ENCODE measurements around the gene S100P. TPM values are rescaled to one million over a fixed set of nuclear protein-coding genes. Genes with fewer than 3 reads are reported as not detected.

S100P gene
- total RNA-seq, 1 experiment from 2014 or later, result 365 TPM

DNA sequence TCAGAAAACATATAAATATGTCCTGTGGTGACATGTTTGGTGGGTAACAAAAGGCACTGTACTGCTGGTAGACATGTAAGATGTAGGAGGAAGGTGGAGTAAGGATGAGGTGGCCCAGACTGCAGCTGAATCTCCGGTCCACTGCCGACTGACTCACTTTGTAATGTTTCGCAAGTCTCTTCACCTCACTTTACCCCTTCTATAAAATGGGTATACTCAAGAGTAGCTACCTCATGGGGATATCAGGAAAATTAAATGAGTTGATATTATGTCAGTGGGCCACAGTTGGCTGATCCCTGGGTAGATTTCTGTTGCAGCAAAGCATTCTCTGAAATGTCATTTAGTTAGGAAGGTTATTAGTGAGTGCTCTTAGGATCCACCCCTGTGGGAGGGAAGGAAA, 31.1 kb upstream of the S100P start:
- CTCF ChIA-PET, result no interaction called here
- Mint-ChIP-seq H3K4me3 (ENCODE audit: low read depth, unreplicated experiment) (no peak overlapping the region), H3K9me3 (ENCODE audit: low read depth, unreplicated experiment) (no peaks in the 10 kb centered on the region), H3K36me3 (ENCODE audit: insufficient read depth, unreplicated experiment) (no peaks in the 10 kb centered on the region), H3K27ac (ENCODE audit: unreplicated experiment) (no peak overlapping the region), H3K4me1 (ENCODE audit: low read depth, unreplicated experiment) (no peaks in the 10 kb centered on the region), H3K27me3 (ENCODE audit: unreplicated experiment) (peaks cover 46% of the 10 kb centered on the region)
- intact Hi-C loops (cut with micrococcal nuclease; ENCODE audit: unreplicated experiment), result loop anchor here (10.0 kb wide), 1 partner anchor 118 kb away; no protein-coding TSS in a partner anchor
- DNase-seq, result no peak
- TF ChIP-seq, protein P1, sequence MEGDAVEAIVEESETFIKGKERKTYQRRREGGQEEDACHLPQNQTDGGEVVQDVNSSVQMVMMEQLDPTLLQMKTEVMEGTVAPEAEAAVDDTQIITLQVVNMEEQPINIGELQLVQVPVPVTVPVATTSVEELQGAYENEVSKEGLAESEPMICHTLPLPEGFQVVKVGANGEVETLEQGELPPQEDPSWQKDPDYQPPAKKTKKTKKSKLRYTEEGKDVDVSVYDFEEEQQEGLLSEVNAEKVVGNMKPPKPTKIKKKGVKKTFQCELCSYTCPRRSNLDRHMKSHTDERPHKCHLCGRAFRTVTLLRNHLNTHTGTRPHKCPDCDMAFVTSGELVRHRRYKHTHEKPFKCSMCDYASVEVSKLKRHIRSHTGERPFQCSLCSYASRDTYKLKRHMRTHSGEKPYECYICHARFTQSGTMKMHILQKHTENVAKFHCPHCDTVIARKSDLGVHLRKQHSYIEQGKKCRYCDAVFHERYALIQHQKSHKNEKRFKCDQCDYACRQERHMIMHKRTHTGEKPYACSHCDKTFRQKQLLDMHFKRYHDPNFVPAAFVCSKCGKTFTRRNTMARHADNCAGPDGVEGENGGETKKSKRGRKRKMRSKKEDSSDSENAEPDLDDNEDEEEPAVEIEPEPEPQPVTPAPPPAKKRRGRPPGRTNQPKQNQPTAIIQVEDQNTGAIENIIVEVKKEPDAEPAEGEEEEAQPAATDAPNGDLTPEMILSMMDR (IDR thresholded peaks at IDR 0.05; ENCODE audit: unreplicated experiment), result no peak
- BruUV-seq (replicated peaks), result no TSS peak

DNA sequence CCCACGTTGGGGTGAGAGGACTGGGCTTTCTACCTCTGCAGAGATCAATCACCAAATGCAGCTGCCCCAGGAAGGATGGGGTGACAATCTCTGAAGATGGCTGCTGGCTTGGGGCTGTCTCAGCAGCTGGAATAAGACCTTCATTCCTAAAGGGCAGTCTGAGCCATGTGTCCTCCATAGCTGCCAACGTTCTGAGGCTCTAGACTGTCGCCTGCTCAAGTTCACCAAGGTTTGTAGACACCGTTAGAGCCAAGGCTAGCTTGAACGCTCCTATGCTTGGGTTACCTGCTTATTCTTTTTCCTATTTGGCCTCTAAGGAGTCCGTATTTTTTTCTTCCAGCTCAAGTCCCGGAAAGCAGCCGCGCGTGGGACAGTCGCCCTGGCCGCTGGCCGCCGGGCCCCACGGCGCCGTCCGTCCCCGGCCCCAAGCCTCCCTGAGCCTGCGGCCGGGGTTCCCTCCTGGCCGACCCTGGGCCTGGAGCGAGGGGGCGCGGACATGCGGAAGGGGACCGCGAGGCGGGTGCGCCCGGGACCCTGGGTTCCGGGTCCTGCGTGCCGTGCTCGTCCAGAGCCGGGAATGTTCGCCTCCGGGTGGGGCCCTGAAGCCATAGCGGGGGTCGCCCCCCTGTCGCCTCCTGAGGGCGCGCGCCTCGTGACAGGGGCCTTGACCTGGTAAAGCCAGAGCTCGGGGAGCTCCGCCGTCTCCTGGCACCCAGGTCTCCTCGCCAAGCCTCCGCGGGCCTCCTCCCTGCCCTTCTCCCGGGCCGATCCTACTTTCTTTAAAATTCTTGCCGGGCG, 29.9 kb upstream of the S100P start:
- CTCF ChIA-PET, result interaction anchor here (0.6 to 1.4 kb wide), 3 partner anchors 10 to 115 kb away, joined by 3 to 6 read pairs (median 3); a partner anchor contains a TSS
- intact Hi-C loops (cut with micrococcal nuclease; ENCODE audit: unreplicated experiment), result loop anchor here (10.0 kb wide), 1 partner anchor 119 kb away; no protein-coding TSS in a partner anchor
- no TSS peak for BruUV-seq (replicated peaks)
- H3K27ac Mint-ChIP-seq (ENCODE audit: unreplicated experiment), result no peak overlapping the region
- H3K36me3 Mint-ChIP-seq (ENCODE audit: insufficient read depth, unreplicated experiment), result no peaks in the 10 kb centered on the region
- no peaks in the 10 kb centered on the region for H3K4me1 Mint-ChIP-seq (ENCODE audit: low read depth, unreplicated experiment)
- no peaks in the 10 kb centered on the region for H3K9me3 Mint-ChIP-seq (ENCODE audit: low read depth, unreplicated experiment)
- peaks cover 46% of the 10 kb centered on the region for H3K27me3 Mint-ChIP-seq (ENCODE audit: unreplicated experiment)
- no peak for DNase-seq
- no peak overlapping the region for H3K4me3 Mint-ChIP-seq (ENCODE audit: low read depth, unreplicated experiment)
- TF ChIP-seq, protein P1 (IDR thresholded peaks at IDR 0.05; ENCODE audit: unreplicated experiment), result no peak

DNA sequence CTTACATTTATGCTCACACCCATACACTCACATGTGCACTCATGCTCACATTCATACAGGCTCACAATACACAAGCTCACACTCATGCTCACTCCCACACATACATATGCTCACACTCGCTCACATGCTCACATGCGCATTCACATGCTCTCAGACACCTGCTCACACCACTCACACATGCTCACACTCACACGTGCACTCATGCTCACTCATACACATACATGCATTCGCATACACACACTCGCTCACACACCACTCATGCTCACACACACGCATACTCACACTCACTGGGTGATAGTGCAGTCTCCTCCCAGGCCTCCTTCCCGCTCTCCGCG, 28.4 kb upstream of the S100P start:
- TF ChIP-seq, protein P1 (IDR thresholded peaks at IDR 0.05; ENCODE audit: unreplicated experiment), result no peak
- Mint-ChIP-seq H3K36me3 (ENCODE audit: insufficient read depth, unreplicated experiment) (no peaks in the 10 kb centered on the region), H3K27me3 (ENCODE audit: unreplicated experiment) (peaks cover 35% of the 10 kb centered on the region), H3K27ac (ENCODE audit: unreplicated experiment) (no peak overlapping the region), H3K9me3 (ENCODE audit: low read depth, unreplicated experiment) (no peaks in the 10 kb centered on the region), H3K4me1 (ENCODE audit: low read depth, unreplicated experiment) (no peaks in the 10 kb centered on the region), H3K4me3 (ENCODE audit: low read depth, unreplicated experiment) (no peak overlapping the region)
- BruUV-seq (replicated peaks), result no TSS peak
- intact Hi-C loops (cut with micrococcal nuclease; ENCODE audit: unreplicated experiment), result loop anchor here (10.0 kb wide), 1 partner anchor 120 kb away; no protein-coding TSS in a partner anchor
- no peak for DNase-seq
- CTCF ChIA-PET, result no interaction called here

DNA sequence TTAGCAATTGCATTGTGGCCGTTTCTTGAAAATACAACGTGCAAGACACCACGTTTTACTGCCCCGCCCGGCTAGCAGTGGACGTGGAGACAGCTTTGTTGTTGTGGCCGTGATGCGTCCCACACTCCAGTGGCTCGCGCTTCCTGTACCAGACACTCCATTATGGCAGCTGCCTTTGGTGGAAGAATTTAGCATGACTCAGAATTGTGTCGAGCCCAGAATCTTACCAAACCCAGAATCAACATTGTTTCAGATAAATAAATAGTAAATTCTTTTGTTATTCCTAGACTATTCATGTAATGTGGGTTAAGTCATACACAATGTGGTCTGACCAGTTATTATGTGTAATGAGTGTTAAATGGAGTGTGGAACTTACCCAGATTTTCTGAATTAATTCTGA, 25.3 kb upstream of the S100P start:
- intact Hi-C loops (cut with micrococcal nuclease; ENCODE audit: unreplicated experiment), result loop anchor here (10.0 kb wide), 1 partner anchor 124 kb away; no protein-coding TSS in a partner anchor
- CTCF ChIA-PET, result no interaction called here

More for the DNA sequence above, 25.3 kb upstream of the S100P start:
- H3K9me3 Mint-ChIP-seq (ENCODE audit: low read depth, unreplicated experiment), result no peaks in the 10 kb centered on the region
- H3K4me1 Mint-ChIP-seq (ENCODE audit: low read depth, unreplicated experiment), result no peaks in the 10 kb centered on the region
- H3K4me3 Mint-ChIP-seq (ENCODE audit: low read depth, unreplicated experiment), result no peak overlapping the region
- TF ChIP-seq, protein P1 (IDR thresholded peaks at IDR 0.05; ENCODE audit: unreplicated experiment), result no peak
- DNase-seq, result no peak
- peaks cover 4% of the 10 kb centered on the region for H3K27me3 Mint-ChIP-seq (ENCODE audit: unreplicated experiment)
- no TSS peak for BruUV-seq (replicated peaks)
- peaks cover 3% of the 10 kb centered on the region for H3K36me3 Mint-ChIP-seq (ENCODE audit: insufficient read depth, unreplicated experiment)
- H3K27ac Mint-ChIP-seq (ENCODE audit: unreplicated experiment), result no peak overlapping the region

Data from Calu3 (cell line).